ENCODE measurements around the gene NARS2. TPM values are rescaled to one million over a fixed set of nuclear protein-coding genes. Genes with fewer than 3 reads are reported as not detected.

Gene NARS2
- total RNA-seq, 4 donors from 2014 or later, result 9.2 to 39.9 (median 19.6) TPM

GRCh38 chr11:78493413-78493975 is 81.2 kb downstream of the NARS2 start:
- TF ChIP-seq POLR2A (IDR thresholded peaks at IDR 0.05) (no peak), CTCF (IDR thresholded peaks at IDR 0.05) (no peak)
- H3K27me3 ChIP-seq, result no peaks in the 10 kb centered on the region
- no peaks in the 10 kb centered on the region for H3K4me1 ChIP-seq
- H3K9me3 ChIP-seq, result no peaks in the 10 kb centered on the region
- no peak overlapping the region for H3K27ac ChIP-seq
- intact Hi-C loops (cut with DNase I; ENCODE audit: low total_unique reads), result no loop called here
- no peak for DNase-seq
- no peaks in the 10 kb centered on the region for H3K36me3 ChIP-seq
- H3K4me3 ChIP-seq, result no peak overlapping the region

- TF ChIP-seq CTCF (IDR thresholded peaks at IDR 0.05) (no peak), POLR2A (IDR thresholded peaks at IDR 0.05) (no peak)
- Histone ChIP-seq H3K27ac (no peak overlapping the region), H3K27me3 (no peaks in the 10 kb centered on the region), H3K9me3 (no peaks in the 10 kb centered on the region), H3K4me1 (no peaks in the 10 kb centered on the region), H3K36me3 (no peaks in the 10 kb centered on the region), H3K4me3 (no peak overlapping the region)
- intact Hi-C loops (cut with DNase I; ENCODE audit: low total_unique reads), result no loop called here
- DNase-seq, result no peak
These were observed 81.7 kb downstream of the NARS2 start for GRCh38 chr11:78492973-78493372.

- H3K27me3 ChIP-seq, result no peaks in the 10 kb centered on the region
- H3K4me3 ChIP-seq, result no peak overlapping the region
- H3K9me3 ChIP-seq, result no peaks in the 10 kb centered on the region
- DNase-seq, result no peak
- H3K4me1 ChIP-seq, result no peaks in the 10 kb centered on the region
- H3K36me3 ChIP-seq, result no peaks in the 10 kb centered on the region
- intact Hi-C loops (cut with DNase I; ENCODE audit: low total_unique reads), result no loop called here
- H3K27ac ChIP-seq, result no peak overlapping the region
- TF ChIP-seq POLR2A (IDR thresholded peaks at IDR 0.05), result no peak
These were observed 85.5 kb downstream of the NARS2 start for GRCh38 chr11:78489184-78489583.

GRCh38 chr11:78478536-78478935 is 96.1 kb downstream of the NARS2 start:
- no peak for TF ChIP-seq CTCF (IDR thresholded peaks at IDR 0.05)
- no peak for TF ChIP-seq POLR2A (IDR thresholded peaks at IDR 0.05)

GRCh38 chr11:78476066-78476465 is 98.6 kb downstream of the NARS2 start:
- H3K27ac ChIP-seq, result no peak overlapping the region
- TF ChIP-seq POLR2A (IDR thresholded peaks at IDR 0.05) (no peak), CTCF (IDR thresholded peaks at IDR 0.05) (no peak)
- H3K9me3 ChIP-seq, result no peaks in the 10 kb centered on the region
- no peak for DNase-seq
- H3K4me3 ChIP-seq, result no peak overlapping the region
- H3K27me3 ChIP-seq, result no peaks in the 10 kb centered on the region
- H3K36me3 ChIP-seq, result no peaks in the 10 kb centered on the region
- H3K4me1 ChIP-seq, result no peaks in the 10 kb centered on the region
- intact Hi-C loops (cut with DNase I; ENCODE audit: low total_unique reads), result no loop called here

More at GRCh38 chr11:78478536-78478935, 96.1 kb downstream of the NARS2 start:
- H3K9me3 ChIP-seq, result no peaks in the 10 kb centered on the region
- intact Hi-C loops (cut with DNase I; ENCODE audit: low total_unique reads), result no loop called here
- no peak for DNase-seq
- H3K27ac ChIP-seq, result no peak overlapping the region
- no peaks in the 10 kb centered on the region for H3K4me1 ChIP-seq
- no peaks in the 10 kb centered on the region for H3K27me3 ChIP-seq
- no peak overlapping the region for H3K4me3 ChIP-seq
- H3K36me3 ChIP-seq, result no peaks in the 10 kb centered on the region

- intact Hi-C loops (cut with DNase I; ENCODE audit: low total_unique reads), result no loop called here
- no peak for DNase-seq
- H3K4me3 ChIP-seq, result no peak overlapping the region
- H3K27ac ChIP-seq, result no peak overlapping the region
- H3K4me1 ChIP-seq, result no peaks in the 10 kb centered on the region
- no peak for TF ChIP-seq CTCF (IDR thresholded peaks at IDR 0.05)
- TF ChIP-seq POLR2A (IDR thresholded peaks at IDR 0.05), result no peak
- H3K9me3 ChIP-seq, result no peaks in the 10 kb centered on the region
- H3K36me3 ChIP-seq, result no peaks in the 10 kb centered on the region
- no peaks in the 10 kb centered on the region for H3K27me3 ChIP-seq
These were observed 100.2 kb downstream of the NARS2 start for GRCh38 chr11:78474451-78474850.
